IMR-90 (cell line): ENCODE measurements around the gene VPS33B. TPM values are rescaled to one million over a fixed set of nuclear protein-coding genes. Genes with fewer than 3 reads are reported as not detected.

Experiments used
- ATAC-seq: fragments of 200-7000 bp; cut with Tn5 transposase; 2 replicates; pipeline ENCODE4 v1.9.1; 2020; ENCODE audit warnings: low read depth, mild to moderate bottlenecking, moderate library complexity
- BruUV-seq: library from RNA; stranded (reverse); fragments of 400-500 nt; replicated peaks from 2 replicates; lab custom pipeline; 2021; lab: Mats Ljungman, UMichigan
- CTCF ChIA-PET: fragments of 300-600 bp; formaldehyde crosslinking; extraction: SDS; loops from one replicate; lab custom pipeline; 2021; ENCODE audit warnings: antibody characterized with exemption; lab: Yijun Ruan, JAX
- POLR2A ChIA-PET: fragments of 300-600 bp; sonication (Branson Sonifier 250); formaldehyde crosslinking; loops from one replicate; lab custom pipeline; 2022; ENCODE audit warnings: antibody characterized with exemption; ENCODE audit not compliant: unreplicated experiment; lab: Charles Lee
- DNase-seq: peaks from one replicate; pipeline ENCODE4 v3.0.0; 2013
- H2AFZ ChIP-seq: replicated peaks from 2 replicates; pipeline ENCODE3; 2013; ENCODE audit warnings: low read length, mild to moderate bottlenecking; ENCODE audit not compliant: poor library complexity
- H2AK5ac ChIP-seq: 2 replicates; pipeline ENCODE4 v1.6.1; 2013; ENCODE audit warnings: low read depth, low read length, inconsistent platforms
- H2AK9ac ChIP-seq: replicated peaks from 2 replicates; pipeline ENCODE3; 2013; ENCODE audit warnings: mild to moderate bottlenecking, low read depth, low read length, moderate library complexity; ENCODE audit not compliant: poor library complexity
- H2BK120ac ChIP-seq: 2 replicates; pipeline ENCODE4 v1.6.1; 2013; ENCODE audit warnings: low read depth, low read length, inconsistent platforms
- H2BK15ac ChIP-seq: 3 replicates; pipeline ENCODE4 v1.6.1; 2013; ENCODE audit warnings: low read depth, low read length, inconsistent platforms
- H2BK20ac ChIP-seq: 2 replicates; pipeline ENCODE4 v1.6.1; 2013; ENCODE audit warnings: low read depth, mild to moderate bottlenecking, inconsistent platforms, low read length, moderate library complexity
- H2BK5ac ChIP-seq: 2 replicates; pipeline ENCODE4 v1.6.1; 2013; ENCODE audit warnings: mild to moderate bottlenecking, low read depth, low read length, inconsistent platforms; ENCODE audit not compliant: poor library complexity, severe bottlenecking
- H3K14ac ChIP-seq: replicated peaks from 2 replicates; pipeline ENCODE4 v1.6.1; 2013; ENCODE audit warnings: low read depth, low read length, inconsistent platforms
- H3K18ac ChIP-seq: 2 replicates; pipeline ENCODE4 v1.6.1; 2013; ENCODE audit warnings: low read depth, low read length, control low read depth
- H3K23ac ChIP-seq: 2 replicates; pipeline ENCODE4 v1.6.1; 2013; ENCODE audit warnings: low read depth, low read length, inconsistent platforms
- H3K27ac ChIP-seq: 2 replicates; pipeline ENCODE4 v1.5.1; 2013; ENCODE audit warnings: mild to moderate bottlenecking, control low read depth, low read length; ENCODE audit not compliant: insufficient read depth
- H3K27me3 ChIP-seq: 2 replicates; pipeline ENCODE4 v1.6.1; 2013; ENCODE audit warnings: low read length; ENCODE audit not compliant: control insufficient read depth, insufficient read depth
- H3K36me3 ChIP-seq: 2 replicates; pipeline ENCODE4 v1.6.1; 2013; ENCODE audit warnings: low read length, mixed read lengths; ENCODE audit not compliant: control insufficient read depth, insufficient read depth
- H3K4ac ChIP-seq: 2 replicates; pipeline ENCODE4 v1.6.1; 2013; ENCODE audit warnings: low read depth, low read length, inconsistent platforms
- H3K4me1 ChIP-seq: 2 replicates; pipeline ENCODE4 v1.6.1; 2013; ENCODE audit warnings: low read length, mixed read lengths; ENCODE audit not compliant: control insufficient read depth, insufficient read depth
- H3K4me2 ChIP-seq: 2 replicates; pipeline ENCODE4 v1.6.1; 2013; ENCODE audit warnings: low read depth, mild to moderate bottlenecking, control low read depth, low read length, moderate library complexity
- H3K4me3 ChIP-seq: 2 replicates; pipeline ENCODE4 v1.5.1; 2013; ENCODE audit warnings: low read depth, mild to moderate bottlenecking, control low read depth, low read length, moderate library complexity; ENCODE audit not compliant: insufficient read depth
- H3K56ac ChIP-seq: 2 replicates; pipeline ENCODE4 v1.6.1; 2013; ENCODE audit warnings: low read length, inconsistent platforms; ENCODE audit not compliant: insufficient read depth; ENCODE audit errors: extremely low read depth
- H3K79me1 ChIP-seq, 2 experiments: 2 replicates each; pipeline ENCODE4 v1.6.1; 2013; ENCODE audit warnings: low read length in 2 of 2, inconsistent platforms in 1 of 2, low read depth in 1 of 2
- H3K9ac ChIP-seq: 2 replicates; pipeline ENCODE4 v1.6.1; 2013; ENCODE audit warnings: low read depth, low read length, control low read depth
- H3K9me1 ChIP-seq: 2 replicates; pipeline ENCODE4 v1.6.1; 2013; ENCODE audit warnings: low read length, inconsistent platforms; ENCODE audit not compliant: insufficient read depth
- H3K9me3 ChIP-seq: 2 replicates; pipeline ENCODE4 v1.6.1; 2013; ENCODE audit warnings: low read length; ENCODE audit not compliant: control insufficient read depth, insufficient read depth
- H4K20me1 ChIP-seq: 2 replicates; pipeline ENCODE4 v1.6.1; 2013; ENCODE audit warnings: low read length, inconsistent platforms; ENCODE audit not compliant: insufficient read depth
- H4K5ac ChIP-seq: 2 replicates; pipeline ENCODE4 v1.6.1; 2013; ENCODE audit warnings: mild to moderate bottlenecking, low read depth, low read length, control low read depth
- H4K8ac ChIP-seq, 2 experiments: 2 replicates each; pipeline ENCODE4 v1.6.1; 2013; ENCODE audit warnings: low read depth in 2 of 2, low read length in 2 of 2, control low read depth in 1 of 2, inconsistent platforms in 1 of 2
- H4K91ac ChIP-seq: 2 replicates; pipeline ENCODE4 v1.6.1; 2013; ENCODE audit warnings: low read depth, low read length, inconsistent platforms; ENCODE audit not compliant: insufficient read depth
- BHLHE40 ChIP-seq: fragments of 150-350 bp; IDR thresholded peaks from 2 replicates; pipeline ENCODE4 v1.6.1; 2016; ENCODE audit warnings: mild to moderate bottlenecking, low read depth, low read length
- CEBPB ChIP-seq: IDR thresholded peaks from 2 replicates; pipeline ENCODE4 v1.6.1; 2012; ENCODE audit warnings: low read depth, low read length, improper control_type of control experiment
- CHD1 ChIP-seq: IDR thresholded peaks from 2 replicates; pipeline ENCODE4 v1.6.1; 2012; ENCODE audit warnings: low read depth, low read length, improper control_type of control experiment
- CTCF ChIP-seq: conservative IDR thresholded peaks from 2 replicates; pipeline ENCODE4 v1.5.1; 2012; ENCODE audit warnings: mild to moderate bottlenecking, low read depth, low read length, improper control_type of control experiment
- FOS ChIP-seq: fragments of 150-350 bp; IDR thresholded peaks from 2 replicates; pipeline ENCODE4 v1.6.1; 2016; ENCODE audit warnings: low read depth, low read length
- MAFK ChIP-seq: IDR thresholded peaks from 2 replicates; pipeline ENCODE4 v1.6.1; 2012; ENCODE audit warnings: low read depth, low read length, improper control_type of control experiment
- MAZ ChIP-seq: IDR thresholded peaks from 2 replicates; pipeline ENCODE4 v1.6.1; 2012; ENCODE audit warnings: low read depth, mild to moderate bottlenecking, low read length, improper control_type of control experiment, moderate library complexity, borderline replicate concordance
- MXI1 ChIP-seq: IDR thresholded peaks from 2 replicates; pipeline ENCODE4 v1.6.1; 2012; ENCODE audit warnings: low read depth, mild to moderate bottlenecking, low read length, moderate library complexity, borderline replicate concordance
- POLR2A ChIP-seq: IDR thresholded peaks from 2 replicates; pipeline ENCODE4 v1.6.1; 2012; ENCODE audit warnings: mild to moderate bottlenecking, low read depth, low read length
- RAD21 ChIP-seq: IDR thresholded peaks from 2 replicates; pipeline ENCODE4 v1.6.1; 2012; ENCODE audit warnings: low read length, improper control_type of control experiment
- RCOR1 ChIP-seq: IDR thresholded peaks from 2 replicates; pipeline ENCODE4 v1.6.1; 2012; ENCODE audit warnings: mild to moderate bottlenecking, low read length, improper control_type of control experiment; ENCODE audit not compliant: insufficient replicate concordance
- RFX5 ChIP-seq: IDR thresholded peaks from 2 replicates; pipeline ENCODE4 v1.8.0; 2012; ENCODE audit warnings: low read depth, mild to moderate bottlenecking, low read length, moderate library complexity
- SMC3 ChIP-seq: fragments of 150-350 bp; IDR thresholded peaks from 2 replicates; pipeline ENCODE4 v1.6.1; 2016; ENCODE audit warnings: low read depth, mild to moderate bottlenecking, antibody characterized with exemption, low read length, moderate library complexity
- USF2 ChIP-seq: fragments of 150-350 bp; IDR thresholded peaks from 2 replicates; pipeline ENCODE4 v1.6.1; 2017; ENCODE audit warnings: mild to moderate bottlenecking, antibody characterized with exemption, low read length, low read depth
- WGBS, 2 experiments: methylation state at CpG; one replicate each; pipeline versions ENCODE4 v1.1.5 to v1.1.7; 2013; ENCODE audit warnings: missing lambda C conversion rate in 2 of 2; ENCODE audit not compliant: insufficient read length in 1 of 2; ENCODE audit errors: extremely low coverage in 2 of 2; 5-methylcytosine and 5-hydroxymethylcytosine counted together
- dilution Hi-C: fragments of 300-500 bp; cut with HindIII; formaldehyde crosslinking; loops from one replicate; pipeline ENCODE4 v1.14.3; 2018; ENCODE audit warnings: low sequenced_read_pairs; ENCODE audit not compliant: unreplicated experiment
- in situ Hi-C: fragments of 300-500 bp; cut with MboI; formaldehyde crosslinking; loops from 3 replicates; pipeline ENCODE4 v1.14.3; 2019; ENCODE audit warnings: low sequenced_read_pairs, inconsistent platforms, mixed read lengths
- intact Hi-C: fragments of 100-400 bp; cut with micrococcal nuclease; formaldehyde crosslinking; loops from 2 replicates; pipeline ENCODE4 v1.10.0; 2022
- polyA plus RNA-seq, 3 experiments: library from polyadenylated mRNA; depleted of rRNA; stranded (reverse); fragments of >200 nt; gene quantifications; 2 replicates each; pipeline ENCODE4 v1.2.3, GENCODE V29; 2012; ENCODE audit warnings: low replicate concordance in 1 of 3
- total RNA-seq: library from RNA; depleted of rRNA; stranded (reverse); fragments of >200 nt; gene quantifications from 2 replicates; pipeline ENCODE4 v1.2.3, GENCODE V29; 2012

VPS33B gene
- total and polyA plus RNA-seq, 2 of the 4 experiments (the other 2 are of a cell fraction) = 9.0 to 11.3 TPM

- H3K4ac ChIP-seq = peak overlapping the region; percentile 41
- H3K14ac ChIP-seq = no peak overlapping the region
- no peak overlapping the region for H2BK120ac ChIP-seq
- H3K36me3 ChIP-seq = peaks cover 35% of the 10 kb centered on the region
- H4K91ac ChIP-seq = peak overlapping the region; percentile 36; the same call in 1 of the 2 replicates
- 11% methylated on average over 30 of the region's 56 CpGs; no CpG with 5 or more reads in 1 of the 2 experiments for WGBS, 2 experiments
- no peaks in the 10 kb centered on the region for H3K9me1 ChIP-seq
- H3K4me1 ChIP-seq = peaks cover 6% of the 10 kb centered on the region
- no peak overlapping the region for H3K56ac ChIP-seq
- peak overlapping the region; percentile 90 for H2AFZ ChIP-seq
- H3K4me3 ChIP-seq = peak overlapping the region; percentile 64
- peak overlapping the region; percentile 72 for H3K4me2 ChIP-seq
- H2AK9ac ChIP-seq = peak overlapping the region; percentile 60
- dilution Hi-C loops = no loop called here
- H3K9me3 ChIP-seq = no peaks in the 10 kb centered on the region
- peak; percentile 46 for ATAC-seq
- H3K9ac ChIP-seq = peak overlapping the region; percentile 51
- in situ Hi-C loops = loop anchor here (10.0 kb wide), 1 partner anchor 318 kb away; no protein-coding TSS in a partner anchor
- H3K27me3 ChIP-seq = no peaks in the 10 kb centered on the region
- no peak overlapping the region for H2BK20ac ChIP-seq
- no peak overlapping the region for H2BK5ac ChIP-seq
- H4K8ac ChIP-seq = peak overlapping the region; percentile 29 to 60; a peak in 3 of 4 replicates
- no TSS peak for BruUV-seq
- H3K27ac ChIP-seq = no peak overlapping the region; the same call in 1 of the 2 replicates
- H4K5ac ChIP-seq = no peak overlapping the region
- H3K23ac ChIP-seq = peak overlapping the region; percentile 79; the same call in 1 of the 2 replicates
- ChIA-PET CTCF (interaction anchor here (0.6 to 2.6 kb wide), 14 partner anchors 10 to 604 kb away, joined by 3 to 10 read pairs (median 5); partner anchors contain the start of gene UNC45A), POLR2A (interaction anchor here (0.6 kb wide), 1 partner anchor 25 kb away, joined by 4 read pairs; no protein-coding TSS in a partner anchor)
- no peaks in the 10 kb centered on the region; the same call in 1 of the 2 replicates for H4K20me1 ChIP-seq
- no peak overlapping the region for H2BK15ac ChIP-seq
- intact Hi-C loops = loop anchor here (1.0 to 2.0 kb wide), 4 partner anchors 38 to 315 kb away; partner anchors contain the start of gene PRC1
- peak; percentile 70 for DNase-seq
- peak overlapping the region; percentile 33; the same call in 1 of the 2 replicates for H2AK5ac ChIP-seq
- H3K79me1 ChIP-seq = peaks cover 6 to 27% of the 10 kb centered on the region in 2 experiments; a peak in 3 of 4 replicates
- no peak overlapping the region for H3K18ac ChIP-seq
- TF ChIP-seq CHD1 (no peak), USF2 (no peak), RCOR1 (no peak), CTCF (peak; percentile 92), CEBPB (no peak), MXI1 (peak; percentile 43; the same call in 1 of the 2 replicates), SMC3 (peak; percentile 79), RFX5 (no peak), BHLHE40 (no peak), MAZ (peak; percentile 84; the same call in 1 of the 2 replicates), MAFK (no peak), FOS (no peak), POLR2A (peak; percentile 46; the same call in 1 of the 2 replicates), RAD21 (peak; percentile 61)
Measured at GRCh38 chr15:90956274-90957030, 65.9 kb downstream of the VPS33B start.
